ENCODE data around the gene TPK1.

Gene TPK1

GRCh38 chr7:144835652-144836544, at the start of gene TPK1:
TPK1 (minus strand) TSS chr7:144836053; CDS start chr7:144835602, 451 bp downstream.
- H3K36me3 ChIP-seq (ENCODE audit: control insufficient read depth in 2 of 2, insufficient read depth in 1 of 2, low read length in 2 of 2), result no peaks in the 10 kb centered on the region
- CTCF ChIA-PET, result interaction anchor here (0.7 to 1.5 kb wide), 6 partner anchors 9 to 809 kb away, joined by 3 to 5 read pairs (median 3); no protein-coding TSS in a partner anchor
- peak within 1 kb of the TSS; percentile 40; the same call in 1 of the 2 replicates for H3K27ac ChIP-seq (ENCODE audit: extremely low read depth, low read depth, low read length)
- H3K4me3 ChIP-seq (ENCODE audit: low read depth, low read length), result peak within 1 kb of the TSS; percentile 71
- no peaks in the 10 kb centered on the region for H3K4me1 ChIP-seq (ENCODE audit: control insufficient read depth, insufficient read depth, low read length)
- H3K9me3 ChIP-seq (ENCODE audit: control insufficient read depth, insufficient read depth, low read depth, low read length), result no peaks in the 10 kb centered on the region
- POLR2A ChIA-PET, result interaction anchor here (0.6 to 2.0 kb wide), 11 partner anchors 9 to 1801 kb away, joined by 3 to 27 read pairs (median 4); no protein-coding TSS in a partner anchor
- TF ChIP-seq ZNF24 (tag by site-specific recombination; IDR thresholded peaks at IDR 0.05) (no peak), ZNF560 (tag by site-specific recombination; IDR thresholded peaks at IDR 0.05; ENCODE audit: borderline replicate concordance) (no peak), ZNF704 (tag by site-specific recombination; IDR thresholded peaks at IDR 0.05) (no peak), HOXA7 (CRISPR knock-in tag; IDR thresholded peaks at IDR 0.05; ENCODE audit: borderline replicate concordance) (no peak), ZNF596 (tag by site-specific recombination; IDR thresholded peaks at IDR 0.05) (0 out of 2 replicates have a peak, but pooled peaks have one; percentile 33), KLF8 (tag by site-specific recombination; IDR thresholded peaks at IDR 0.05) (peak; percentile 71; the same call in 1 of the 2 replicates), GLIS2 (tag by site-specific recombination; IDR thresholded peaks at IDR 0.05) (peak; percentile 57), ZNF112 (tag by site-specific recombination; IDR thresholded peaks at IDR 0.05) (no peak), ZNF768 (tag by site-specific recombination; IDR thresholded peaks at IDR 0.05) (no peak), ZNF280C (tag by site-specific recombination; IDR thresholded peaks at IDR 0.05) (no peak), ZNF37A (tag by site-specific recombination; IDR thresholded peaks at IDR 0.05) (no peak), GLI2 (tag by site-specific recombination; IDR thresholded peaks at IDR 0.05; ENCODE audit: borderline replicate concordance, low read depth) (no peak), ZNF639 (tag by site-specific recombination; IDR thresholded peaks at IDR 0.05) (0 out of 2 replicates have a peak, but pooled peaks have one; percentile 32), SCRT1 (tag by site-specific recombination; IDR thresholded peaks at IDR 0.05; ENCODE audit: borderline replicate concordance) (no peak), BCL11B (tag by site-specific recombination; IDR thresholded peaks at IDR 0.05; ENCODE audit: low read depth) (no peak), KLF10 (tag by site-specific recombination; IDR thresholded peaks at IDR 0.05) (peak; percentile 42; the same call in 1 of the 2 replicates), OSR2 (tag by site-specific recombination; IDR thresholded peaks at IDR 0.05) (peak; percentile 72), SP3 (tag by site-specific recombination; IDR thresholded peaks at IDR 0.05) (peak; percentile 80), ZNF248 (tag by site-specific recombination; IDR thresholded peaks at IDR 0.05) (no peak), KLF16 (tag by site-specific recombination; IDR thresholded peaks at IDR 0.05) (peak; percentile 72), HIC1 (tag by site-specific recombination; IDR thresholded peaks at IDR 0.05) (no peak), ZFHX2 (tag by site-specific recombination; conservative IDR thresholded peaks at IDR 0.05) (peak; percentile 37; the same call in 1 of the 2 replicates), ZNF624 (tag by site-specific recombination; IDR thresholded peaks at IDR 0.05) (no peak), ATF2 (tag by site-specific recombination; IDR thresholded peaks at IDR 0.05; ENCODE audit: low read depth) (no peak), ZNF2 (tag by site-specific recombination; IDR thresholded peaks at IDR 0.05) (peak; percentile 55; the same call in 1 of the 2 replicates), ZNF449 (tag by site-specific recombination; IDR thresholded peaks at IDR 0.05) (no peak), ZNF561 (tag by site-specific recombination; IDR thresholded peaks at IDR 0.05; ENCODE audit: borderline replicate concordance) (peak; percentile 97)

Measured in HEK293 (cell line).